ENCODE measurements around the gene TMEM259. TPM values are rescaled to one million over a fixed set of nuclear protein-coding genes. Genes with fewer than 3 reads are reported as not detected.

TMEM259 gene
- total RNA-seq, 2 donors from 2014 or later = 142 to 306 TPM

DNA sequence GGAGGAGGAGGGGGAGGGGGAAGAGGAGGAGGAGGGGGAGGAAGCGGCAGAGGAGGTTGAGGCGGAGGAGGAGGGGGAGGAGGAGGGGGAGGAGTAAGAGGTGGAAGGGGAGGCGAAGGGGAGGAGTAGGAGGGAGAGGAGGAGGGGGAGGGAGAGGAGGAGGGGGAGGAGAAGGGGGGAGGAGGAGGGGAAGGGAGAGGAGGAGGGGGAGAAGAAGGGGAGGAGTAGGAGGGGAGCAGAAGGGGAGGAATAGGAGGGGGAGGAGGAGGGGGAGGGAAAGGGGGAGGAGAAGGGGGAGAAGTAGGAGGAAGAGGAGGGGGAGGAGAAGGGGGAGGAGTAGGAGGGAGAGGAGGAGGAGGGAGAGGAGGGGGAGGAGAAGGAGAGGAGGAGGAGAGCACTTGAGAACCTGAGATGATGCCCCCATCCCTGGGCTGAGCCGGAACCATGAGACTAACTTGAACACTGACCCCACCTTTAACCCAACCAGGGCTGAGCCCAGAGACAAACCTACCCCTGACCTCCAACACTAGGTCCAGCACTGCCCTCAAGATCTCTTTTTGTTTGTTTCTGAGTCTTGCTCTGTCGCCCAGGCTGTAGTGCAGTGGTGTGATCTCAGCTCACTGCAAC, 31.5 kb upstream of the TMEM259 start:
- Histone ChIP-seq H3K4me1 (no peaks in the 10 kb centered on the region), H3K9me3 (no peaks in the 10 kb centered on the region), H3K27me3 (no peaks in the 10 kb centered on the region), H3K36me3 (replicated peaks in 1 of 2; ENCODE audit: insufficient read depth in 1 of 2, low read depth in 2 of 2) (no peaks in the 10 kb centered on the region), H3K4me3 (no peak overlapping the region), H3K27ac (no peak overlapping the region)
- intact Hi-C loops (cut with DNase I) = no loop called here
- DNase-seq (no peak), ATAC-seq (no peak)
- TF ChIP-seq, protein P1, sequence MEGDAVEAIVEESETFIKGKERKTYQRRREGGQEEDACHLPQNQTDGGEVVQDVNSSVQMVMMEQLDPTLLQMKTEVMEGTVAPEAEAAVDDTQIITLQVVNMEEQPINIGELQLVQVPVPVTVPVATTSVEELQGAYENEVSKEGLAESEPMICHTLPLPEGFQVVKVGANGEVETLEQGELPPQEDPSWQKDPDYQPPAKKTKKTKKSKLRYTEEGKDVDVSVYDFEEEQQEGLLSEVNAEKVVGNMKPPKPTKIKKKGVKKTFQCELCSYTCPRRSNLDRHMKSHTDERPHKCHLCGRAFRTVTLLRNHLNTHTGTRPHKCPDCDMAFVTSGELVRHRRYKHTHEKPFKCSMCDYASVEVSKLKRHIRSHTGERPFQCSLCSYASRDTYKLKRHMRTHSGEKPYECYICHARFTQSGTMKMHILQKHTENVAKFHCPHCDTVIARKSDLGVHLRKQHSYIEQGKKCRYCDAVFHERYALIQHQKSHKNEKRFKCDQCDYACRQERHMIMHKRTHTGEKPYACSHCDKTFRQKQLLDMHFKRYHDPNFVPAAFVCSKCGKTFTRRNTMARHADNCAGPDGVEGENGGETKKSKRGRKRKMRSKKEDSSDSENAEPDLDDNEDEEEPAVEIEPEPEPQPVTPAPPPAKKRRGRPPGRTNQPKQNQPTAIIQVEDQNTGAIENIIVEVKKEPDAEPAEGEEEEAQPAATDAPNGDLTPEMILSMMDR (IDR thresholded peaks at IDR 0.05) = no peak
- no peak for TF ChIP-seq POLR2A (IDR thresholded peaks at IDR 0.05)
- 88 to 97% methylated on average over 2 of the region's 5 CpGs for WGBS, 2 donors

DNA sequence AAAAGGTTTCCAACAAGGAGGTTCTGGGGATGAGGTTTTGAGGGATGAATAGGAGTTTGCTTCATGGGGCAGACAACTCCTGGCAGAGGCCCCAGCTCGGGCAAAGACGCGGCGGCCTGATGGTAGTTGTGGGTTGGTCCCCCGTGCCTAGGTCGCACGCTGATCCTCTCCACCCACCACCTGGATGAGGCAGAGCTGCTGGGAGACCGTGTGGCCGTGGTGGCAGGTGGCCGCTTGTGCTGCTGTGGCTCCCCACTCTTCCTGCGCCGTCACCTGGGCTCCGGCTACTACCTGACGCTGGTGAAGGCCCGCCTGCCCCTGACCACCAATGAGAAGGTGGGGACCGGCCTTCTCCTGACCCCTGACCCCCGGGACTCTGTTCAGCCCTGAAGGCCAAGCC, 30.9 kb upstream of the TMEM259 start:
- no peak for ATAC-seq
- H3K27me3 ChIP-seq = no peaks in the 10 kb centered on the region
- intact Hi-C loops (cut with DNase I) = no loop called here

GRCh38 chr19:1050989-1051788, 30.3 kb upstream of the TMEM259 start:
- Histone ChIP-seq H3K27ac (no peak overlapping the region), H3K9me3 (no peaks in the 10 kb centered on the region), H3K36me3 (replicated peaks in 1 of 2; ENCODE audit: insufficient read depth in 1 of 2, low read depth in 2 of 2) (no peaks in the 10 kb centered on the region), H3K27me3 (no peaks in the 10 kb centered on the region), H3K4me1 (no peaks in the 10 kb centered on the region), H3K4me3 (no peak overlapping the region)
- ATAC-seq = no peak
- intact Hi-C loops (cut with DNase I) = no loop called here
- WGBS, 2 donors = 93 to 95% methylated on average over 19 to 31 of the region's 31 CpGs
- DNase-seq = no peak
- no peak for TF ChIP-seq POLR2A (IDR thresholded peaks at IDR 0.05)
- TF ChIP-seq, protein P1 (IDR thresholded peaks at IDR 0.05) = no peak

More for the DNA sequence above, 30.9 kb upstream of the TMEM259 start:
- Histone ChIP-seq H3K4me1 (no peaks in the 10 kb centered on the region), H3K27ac (no peak overlapping the region), H3K36me3 (replicated peaks in 1 of 2; ENCODE audit: insufficient read depth in 1 of 2, low read depth in 2 of 2) (no peaks in the 10 kb centered on the region), H3K4me3 (no peak overlapping the region), H3K9me3 (no peaks in the 10 kb centered on the region)
- 93% methylated on average over 17 of the region's 17 CpGs; no CpG with 5 or more reads in 1 of the 2 donors for WGBS, 2 donors
- no peak for DNase-seq
- TF ChIP-seq, protein P1 (IDR thresholded peaks at IDR 0.05) = no peak

GRCh38 chr19:1049800-1050199, 28.9 kb upstream of the TMEM259 start:
- WGBS, 2 donors = 80 to 92% methylated on average over 6 of the region's 11 CpGs
- Histone ChIP-seq H3K27me3 (no peaks in the 10 kb centered on the region), H3K27ac (no peak overlapping the region), H3K36me3 (replicated peaks in 1 of 2; ENCODE audit: insufficient read depth in 1 of 2, low read depth in 2 of 2) (no peaks in the 10 kb centered on the region), H3K9me3 (no peaks in the 10 kb centered on the region), H3K4me1 (no peaks in the 10 kb centered on the region), H3K4me3 (no peak overlapping the region)
- intact Hi-C loops (cut with DNase I) = no loop called here
- TF ChIP-seq, protein P1 (IDR thresholded peaks at IDR 0.05) = no peak
- TF ChIP-seq POLR2A (IDR thresholded peaks at IDR 0.05) = no peak
- ATAC-seq (no peak), DNase-seq (no peak)

Measured in body of pancreas (tissue), 4 donors.